ENCODE results near the gene USP6NL.

GRCh38 chr10:11653758-11654471, 42.5 kb upstream of the USP6NL start:
- TF ChIP-seq POLR2A (IDR thresholded peaks at IDR 0.05; ENCODE audit: low read length) (no peak), GATA1 (IDR thresholded peaks at IDR 0.05; ENCODE audit: low read depth, low read length) (no peak)

Measured in erythroblast (primary cell).